Type B pancreatic cell (in vitro differentiated cells): ENCODE data around the gene LINC01488. TPM values are rescaled to one million over a fixed set of nuclear protein-coding genes. Genes with fewer than 3 reads are reported as not detected.

Source experiments
- DNase-seq: peaks from one replicate; pipeline ENCODE4 v3.0.0; 2021; ENCODE audit warnings: mixed read lengths; ENCODE audit not compliant: unreplicated experiment; ENCODE audit errors: extremely low spot score
- H3K27ac Mint-ChIP-seq: 2 replicates; pipeline ENCODE4 v1.8.0; 2021; ENCODE audit warnings: mild to moderate bottlenecking, mixed read lengths
- H3K27me3 Mint-ChIP-seq: 2 replicates; pipeline ENCODE4 v1.8.0; 2021; ENCODE audit warnings: mixed read lengths
- H3K36me3 Mint-ChIP-seq: 2 replicates; pipeline ENCODE4 v1.8.0; 2021; ENCODE audit warnings: mixed read lengths
- H3K4me1 Mint-ChIP-seq: one replicate; pipeline ENCODE4 v1.8.0; 2021; ENCODE audit warnings: mixed read lengths; ENCODE audit not compliant: unreplicated experiment
- H3K4me3 Mint-ChIP-seq: 2 replicates; pipeline ENCODE4 v1.8.0; 2021; ENCODE audit warnings: mild to moderate bottlenecking, mixed read lengths
- H3K9me3 Mint-ChIP-seq: 2 replicates; pipeline ENCODE4 v1.8.0; 2021; ENCODE audit warnings: mixed read lengths
- CTCF ChIP-seq: fragments of 200-600 bp; sonication (generic); conservative IDR thresholded peaks from 2 replicates; pipeline ENCODE4 v1.5.0; 2021; ENCODE audit warnings: antibody characterized with exemption, mild to moderate bottlenecking
- total RNA-seq: library from RNA; stranded (reverse); gene quantifications from 2 replicates; pipeline ENCODE4 v1.2.1, GENCODE V29; 2021; ENCODE audit warnings: low replicate concordance

Gene LINC01488
- total RNA-seq, 1 donor from 2014 or later, result not detected

GRCh38 chr11:69494851-69495250 is 13.4 kb downstream of the LINC01488 start:
- TF ChIP-seq CTCF, result no peak
- Mint-ChIP-seq H3K36me3 (no peaks in the 10 kb centered on the region), H3K27ac (no peak overlapping the region), H3K9me3 (no peaks in the 10 kb centered on the region), H3K27me3 (peaks cover 3% of the 10 kb centered on the region), H3K4me3 (no peak overlapping the region), H3K4me1 (peaks cover 4% of the 10 kb centered on the region)
- no peak for DNase-seq

DNA sequence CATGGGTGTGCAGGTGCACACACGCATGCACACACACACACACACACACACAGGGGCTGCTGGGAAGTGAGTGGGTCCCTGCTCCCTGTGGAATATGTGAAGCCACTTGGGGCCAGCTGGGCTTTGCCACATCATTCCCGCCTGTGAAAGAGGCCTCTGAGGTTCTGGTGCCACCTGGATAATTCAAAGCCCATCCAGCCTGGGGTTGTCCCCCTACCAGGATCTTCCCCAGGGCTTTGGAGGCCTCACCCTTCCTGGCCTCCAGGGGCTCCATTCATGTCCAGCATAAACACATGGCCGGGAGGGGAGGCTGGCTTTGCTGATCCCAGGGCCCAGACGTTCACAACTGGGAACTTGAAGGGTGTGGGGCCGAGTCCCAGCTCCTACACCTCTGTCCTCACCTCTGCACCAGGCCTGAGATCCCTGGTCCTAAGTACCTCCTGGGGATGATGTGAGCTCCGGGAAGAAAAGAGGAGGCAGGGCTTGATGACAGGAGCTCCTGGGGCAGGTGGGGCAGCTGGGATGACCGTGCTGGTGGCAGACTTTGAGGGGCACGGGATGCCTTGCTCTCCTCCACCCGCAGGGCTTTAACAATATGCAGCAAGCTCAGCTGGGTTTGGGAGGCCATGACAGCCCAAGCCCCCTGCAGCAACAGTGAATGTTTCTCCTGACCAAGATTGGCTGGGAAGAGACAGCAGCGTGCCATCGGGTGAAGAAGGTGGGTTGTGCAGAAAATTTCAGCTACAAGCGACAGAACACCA is 14.2 kb downstream of the LINC01488 start:
- Mint-ChIP-seq H3K4me1 (peaks cover 4% of the 10 kb centered on the region), H3K27ac (no peak overlapping the region), H3K4me3 (no peak overlapping the region), H3K36me3 (no peaks in the 10 kb centered on the region), H3K27me3 (peaks cover 3% of the 10 kb centered on the region), H3K9me3 (no peaks in the 10 kb centered on the region)
- TF ChIP-seq CTCF, result no peak
- no peak for DNase-seq

DNA sequence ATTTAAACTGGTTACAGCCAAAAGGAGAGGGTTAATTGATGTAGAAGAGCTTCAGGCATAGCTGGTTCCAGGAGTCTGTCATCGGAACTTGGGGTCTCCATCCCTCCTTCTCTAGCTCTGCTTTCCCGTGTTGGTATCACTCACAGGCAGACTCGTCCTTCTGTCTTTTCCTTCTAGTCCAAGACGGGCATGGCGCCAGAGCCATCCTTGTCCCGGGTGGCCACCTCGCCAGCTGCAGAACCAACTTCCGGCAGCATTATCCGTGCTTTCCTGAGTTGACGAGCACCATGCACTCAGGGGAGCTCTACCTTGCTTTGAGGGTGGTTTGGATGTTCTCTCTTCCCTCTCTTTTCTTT is 14.7 kb downstream of the LINC01488 start:
- Mint-ChIP-seq H3K36me3 (no peaks in the 10 kb centered on the region), H3K4me3 (no peak overlapping the region), H3K27me3 (peaks cover 3% of the 10 kb centered on the region), H3K9me3 (no peaks in the 10 kb centered on the region), H3K27ac (no peak overlapping the region), H3K4me1 (peaks cover 4% of the 10 kb centered on the region)
- TF ChIP-seq CTCF, result no peak
- DNase-seq, result no peak

DNA sequence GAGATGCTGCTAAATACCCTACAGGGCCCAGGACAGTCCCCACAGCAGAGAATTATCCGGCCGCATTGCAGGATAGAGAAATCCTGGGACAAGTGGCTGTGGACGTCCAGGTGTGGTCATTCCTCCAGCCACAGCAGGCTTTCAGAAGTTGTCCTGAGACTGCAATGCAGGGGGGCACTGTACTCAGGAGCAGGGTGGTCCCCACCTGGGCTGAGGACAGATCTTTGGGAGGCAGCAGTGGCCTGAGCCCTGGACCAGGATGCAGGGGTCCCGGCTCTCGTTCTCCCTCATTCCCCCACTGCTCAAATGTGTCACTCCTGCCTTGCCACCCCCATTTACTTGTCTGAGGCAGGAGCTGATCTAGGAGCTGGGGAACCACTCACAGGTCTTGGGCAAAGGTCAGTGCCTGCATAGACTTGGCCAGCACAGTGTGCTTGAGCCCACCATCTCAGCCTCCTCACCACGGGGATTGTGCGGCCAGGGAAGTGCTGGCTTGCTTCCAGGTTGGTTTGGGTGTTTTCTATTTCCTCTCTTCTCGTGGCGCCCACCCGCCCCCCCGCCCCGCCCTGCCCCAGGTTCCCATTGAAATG is 15.3 kb downstream of the LINC01488 start:
- no peaks in the 10 kb centered on the region for H3K9me3 Mint-ChIP-seq
- no peak overlapping the region for H3K4me3 Mint-ChIP-seq
- H3K27me3 Mint-ChIP-seq, result no peaks in the 10 kb centered on the region
- peak overlapping the region; percentile 61 for H3K27ac Mint-ChIP-seq
- TF ChIP-seq CTCF, result no peak
- H3K36me3 Mint-ChIP-seq, result no peaks in the 10 kb centered on the region
- H3K4me1 Mint-ChIP-seq, result peaks cover 4% of the 10 kb centered on the region
- no peak for DNase-seq

GRCh38 chr11:69497221-69497787 is 15.8 kb downstream of the LINC01488 start:
- Mint-ChIP-seq H3K4me1 (peaks cover 4% of the 10 kb centered on the region), H3K27ac (peak overlapping the region; percentile 61), H3K27me3 (no peaks in the 10 kb centered on the region), H3K36me3 (no peaks in the 10 kb centered on the region), H3K9me3 (no peaks in the 10 kb centered on the region), H3K4me3 (no peak overlapping the region)
- no peak for DNase-seq
- no peak for TF ChIP-seq CTCF
